Skin epidermis (tissue), 12 donors: ENCODE measurements around the gene CSTF3.
"Not testable (repeated sequence)": the region's sequence is repeated elsewhere in the genome, so short reads cannot be mapped to it uniquely, and the experiment has no call there.

ENCODE experiments used
- H3K27ac ChIP-seq, 21 experiments: fragments of 200-600 bp; sonication (generic) in 11 of 21; one replicate each; pipeline ENCODE4 v1.5.0; 2020; ENCODE audit warnings: mild to moderate bottlenecking in 3 of 21, inconsistent platforms in 2 of 21, moderate library complexity in 2 of 21
- H3K4me3 ChIP-seq, 7 experiments: fragments of 200-600 bp; sonication (generic) in 2 of 7; one replicate each; pipeline ENCODE4 v1.5.0; 2020; ENCODE audit warnings: inconsistent platforms in 2 of 7, mild to moderate bottlenecking in 2 of 7, moderate library complexity in 1 of 7

Gene CSTF3

DNA sequence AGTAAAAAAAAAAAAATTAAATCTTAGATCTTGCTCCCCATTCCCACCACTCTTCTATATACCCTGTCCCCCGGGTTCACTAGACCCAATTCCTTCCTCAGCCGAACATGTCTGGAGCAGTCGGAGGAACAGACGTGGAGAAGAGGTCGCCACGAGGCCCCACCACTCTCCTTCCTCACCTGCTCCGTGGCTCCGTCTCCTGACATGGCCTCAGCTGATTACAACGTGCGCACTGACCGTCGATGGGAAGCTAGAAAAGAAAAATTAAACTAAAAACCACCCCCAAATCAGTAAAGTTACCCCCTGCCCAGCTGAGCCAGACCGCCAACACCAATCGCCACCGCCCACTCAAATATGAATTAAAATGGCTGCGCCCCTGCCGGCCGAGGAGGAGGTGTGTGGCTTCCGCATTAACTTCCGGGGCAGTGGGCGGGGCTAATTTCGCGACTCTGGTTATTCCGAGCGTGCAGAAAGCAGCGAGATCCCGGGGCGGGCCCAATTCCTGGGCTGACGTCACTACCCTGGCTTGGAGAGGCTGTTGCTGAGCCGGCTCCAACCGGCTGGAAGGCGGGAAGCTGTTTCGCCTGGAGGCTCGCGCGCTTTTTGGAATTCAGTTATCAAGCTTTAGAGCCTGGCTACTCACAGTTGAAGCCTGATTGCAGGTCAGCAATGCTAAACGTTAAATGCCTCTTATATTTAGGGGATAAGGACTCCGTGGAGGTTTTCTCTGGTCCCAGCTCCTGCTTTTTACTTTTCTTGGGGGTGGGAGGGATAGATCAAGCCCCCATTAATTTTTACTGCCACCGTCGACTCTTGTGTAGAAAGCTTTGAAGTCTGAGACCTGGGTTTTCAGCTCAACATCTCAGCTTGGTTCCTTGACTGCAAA, at the start of gene CSTF3:
Gene CSTF3 (minus strand): TSS at position 361 of the 886 bp plus-strand sequence. CDS start 155 bp downstream, at position 206.
- H3K4me3 ChIP-seq = peak within 1 kb of the TSS; percentile 60 to 90 (median 79)
- H3K27ac ChIP-seq = peak within 1 kb of the TSS; percentile 45 to 92 (median 84)

DNA sequence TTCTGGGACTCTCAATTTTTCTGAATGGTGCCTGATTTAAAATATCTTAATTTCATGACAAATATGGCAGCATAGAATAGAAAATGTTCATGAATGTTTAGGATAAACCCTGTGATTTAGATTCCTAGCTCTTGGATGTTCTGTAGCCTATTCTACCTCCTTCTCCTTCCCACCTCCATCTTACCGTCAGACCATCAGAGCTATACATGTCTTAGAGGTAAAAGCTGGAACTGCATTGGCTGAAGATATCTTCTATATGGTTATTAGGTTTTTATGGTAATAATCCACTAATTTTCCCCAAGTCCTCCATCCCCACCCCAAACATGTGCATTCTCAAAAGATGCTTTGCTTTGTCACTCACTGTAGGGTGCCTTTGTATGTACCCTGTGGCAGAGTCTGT, 46.9 kb upstream of the CSTF3 start:
- H3K4me3 ChIP-seq = no peak overlapping the region
- no peak overlapping the region for H3K27ac ChIP-seq

DNA sequence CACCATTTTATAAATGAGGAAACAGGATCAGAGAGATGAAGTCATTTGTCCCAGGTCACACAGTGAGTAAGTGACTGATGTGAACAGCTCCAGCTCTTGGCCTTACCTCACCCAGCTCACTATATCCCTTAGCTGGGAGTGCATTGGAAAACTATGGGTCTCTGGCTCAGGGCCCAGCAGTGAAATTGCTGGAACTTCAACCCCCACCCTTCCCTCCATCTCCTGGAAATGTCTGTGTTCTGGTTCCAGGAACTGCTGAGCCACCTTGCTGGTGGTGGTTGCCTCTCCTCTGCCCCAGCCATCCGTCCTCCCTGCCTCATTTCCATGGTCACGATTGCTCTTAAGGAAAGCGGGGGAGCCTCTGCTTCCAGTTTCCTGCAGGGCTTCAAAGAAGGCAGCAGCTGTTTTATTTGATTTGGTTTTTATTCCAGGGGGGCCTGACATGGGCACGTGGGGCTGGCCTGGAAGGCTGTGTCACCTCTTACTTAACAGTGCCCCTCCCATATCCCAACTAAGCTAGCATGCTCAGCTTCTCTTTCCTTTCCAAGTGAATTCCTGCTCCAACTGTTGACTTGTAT, 46.2 kb upstream of the CSTF3 start:
- no peak overlapping the region for H3K27ac ChIP-seq
- H3K4me3 ChIP-seq = no peak overlapping the region

DNA sequence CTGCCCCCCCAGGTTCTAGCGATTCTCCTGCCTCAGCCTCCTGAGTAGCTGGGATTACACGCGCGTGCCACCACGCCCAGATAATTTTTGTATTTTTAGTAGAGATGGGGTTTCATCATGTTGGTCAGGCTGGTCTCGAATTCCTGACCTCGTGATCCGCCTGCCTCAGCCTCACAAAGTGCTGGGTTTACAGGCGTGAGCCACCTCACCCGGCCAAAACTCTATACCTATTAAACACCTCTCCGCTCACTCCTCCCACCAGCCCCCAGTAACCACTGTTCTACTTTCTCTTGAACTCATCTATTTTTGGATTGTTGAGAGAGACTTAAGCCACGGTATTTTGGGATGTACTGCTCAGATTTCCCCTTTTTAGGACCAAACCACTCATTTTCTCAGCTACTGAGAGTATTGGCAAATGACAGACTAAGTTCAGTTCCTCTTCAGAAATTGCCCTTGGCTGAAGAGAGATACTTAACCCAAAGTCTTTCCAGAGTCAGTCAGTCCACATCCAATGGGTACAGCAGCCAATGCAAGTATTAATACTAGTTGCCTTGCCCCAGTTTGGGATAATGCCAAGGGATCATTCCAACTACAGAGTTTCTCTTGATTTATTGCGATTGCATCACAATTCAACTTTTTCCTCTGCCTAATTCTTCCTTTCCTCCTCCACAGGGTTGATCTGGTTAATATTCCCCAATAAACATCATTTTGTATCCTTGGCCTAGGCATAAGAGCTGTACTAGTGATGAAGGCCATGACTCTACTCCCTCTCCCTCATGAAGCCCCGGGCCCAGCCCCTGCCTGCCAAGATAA, 36.8 kb upstream of the CSTF3 start:
- Histone ChIP-seq H3K27ac (no peak overlapping the region), H3K4me3 (no peak overlapping the region)

DNA sequence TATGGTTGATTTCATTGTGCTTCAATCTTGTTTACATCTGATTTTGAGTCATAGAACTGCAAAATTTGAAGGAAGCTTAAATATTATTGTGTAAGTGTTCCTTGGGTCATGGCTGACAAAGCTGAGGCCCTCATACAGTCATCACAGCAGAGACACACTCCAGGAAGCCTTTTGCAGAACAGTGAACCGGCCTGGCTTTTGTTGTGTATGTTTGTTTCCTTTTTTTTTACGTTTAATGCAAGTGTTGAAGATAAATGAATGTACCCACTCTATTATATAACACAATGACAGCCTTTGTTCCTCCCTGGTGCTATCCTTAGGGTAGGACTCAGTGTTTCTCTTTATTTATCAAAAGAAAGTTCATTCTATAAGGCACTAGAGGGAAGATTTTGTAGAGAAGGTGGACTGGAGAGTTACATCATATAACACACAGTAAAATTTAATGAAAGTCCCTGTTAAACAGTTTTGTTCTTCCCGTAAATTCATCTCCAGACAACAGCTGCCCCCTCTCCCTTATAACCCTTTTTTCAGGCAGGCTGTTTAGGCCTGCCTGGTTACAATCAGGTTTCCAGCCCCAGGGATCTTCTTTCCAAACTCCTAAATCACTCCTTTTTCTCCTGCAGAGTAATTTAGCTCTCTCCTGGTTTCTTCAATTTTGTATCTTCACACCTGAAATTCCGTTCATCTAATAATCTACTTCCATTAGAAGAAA, 34.3 kb upstream of the CSTF3 start:
- H3K4me3 ChIP-seq = no peak overlapping the region
- H3K27ac ChIP-seq = no peak overlapping the region

DNA sequence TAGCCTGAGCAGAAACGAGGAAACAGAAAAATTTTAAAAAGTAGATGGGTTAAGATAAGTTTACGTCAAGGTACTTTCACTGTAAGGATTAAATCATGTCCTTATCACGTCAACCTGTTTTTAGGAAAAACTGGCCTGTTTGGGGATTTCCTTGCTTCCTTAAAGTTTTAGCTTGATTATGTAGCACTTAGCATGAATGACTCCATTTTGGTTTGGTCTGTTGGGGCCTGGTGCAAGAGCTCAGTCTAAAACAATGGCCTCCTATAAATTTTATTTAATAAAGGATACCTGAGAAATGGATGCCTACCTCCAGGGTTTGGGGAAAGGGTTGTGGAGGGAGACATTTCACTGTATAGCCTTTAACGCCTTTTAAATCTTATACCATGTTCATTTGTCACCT, 33.2 kb upstream of the CSTF3 start:
- H3K4me3 ChIP-seq = no peak overlapping the region
- no peak overlapping the region for H3K27ac ChIP-seq

DNA sequence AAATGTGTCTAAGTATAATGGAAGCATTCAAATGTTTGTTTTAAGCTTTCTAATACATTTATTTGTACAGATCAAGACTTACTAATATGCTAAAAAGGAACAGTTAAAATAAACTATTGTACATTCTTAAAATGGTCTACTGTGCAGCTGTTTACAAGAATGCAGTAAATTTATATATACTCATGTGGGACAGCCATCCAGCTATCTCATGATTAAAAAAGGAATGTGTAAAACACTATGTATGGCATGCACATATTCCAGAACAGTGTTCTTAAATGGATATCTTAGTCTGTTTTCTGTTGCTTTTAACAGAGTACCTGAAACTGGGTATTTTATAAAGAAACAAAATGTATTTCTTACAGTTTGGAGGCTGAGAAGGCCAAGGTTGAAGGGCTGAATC, 30.2 kb upstream of the CSTF3 start:
- H3K4me3 ChIP-seq = no peak overlapping the region
- no peak overlapping the region for H3K27ac ChIP-seq

DNA sequence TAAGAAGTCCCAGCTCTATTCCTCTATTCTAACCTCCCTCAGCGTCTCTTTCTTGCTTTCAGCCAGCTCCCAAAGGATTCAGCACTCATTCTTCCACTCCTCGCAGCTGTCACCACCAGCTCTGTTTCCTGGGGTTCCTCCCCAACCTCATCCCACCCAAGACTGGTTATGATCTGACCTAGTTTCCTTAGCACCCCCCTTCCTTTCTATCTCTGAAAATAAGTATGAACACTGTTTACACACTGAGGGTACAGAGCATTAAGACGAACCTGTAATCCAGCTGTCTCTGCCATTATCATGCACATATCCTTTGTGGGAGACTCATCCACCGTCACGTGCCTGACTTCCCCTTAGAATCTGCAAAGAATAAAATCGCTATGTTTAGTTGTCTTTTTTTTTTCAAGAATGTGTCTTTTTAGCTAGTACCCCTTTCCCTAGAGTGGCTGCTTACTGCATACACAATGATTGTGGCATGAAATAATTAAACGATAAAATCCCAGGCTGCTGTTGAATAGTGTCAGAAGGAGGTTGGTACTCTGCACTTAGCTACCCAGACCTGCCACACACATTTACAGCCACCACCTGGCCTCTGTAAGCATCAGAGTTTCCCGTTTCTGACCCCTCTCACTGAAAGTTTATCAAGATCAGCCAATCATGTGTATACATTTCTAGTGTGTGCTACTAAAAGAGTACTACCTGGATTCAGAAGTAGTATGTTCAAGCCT, 26.9 kb upstream of the CSTF3 start:
- Histone ChIP-seq H3K27ac (no peak overlapping the region), H3K4me3 (no peak overlapping the region)

DNA sequence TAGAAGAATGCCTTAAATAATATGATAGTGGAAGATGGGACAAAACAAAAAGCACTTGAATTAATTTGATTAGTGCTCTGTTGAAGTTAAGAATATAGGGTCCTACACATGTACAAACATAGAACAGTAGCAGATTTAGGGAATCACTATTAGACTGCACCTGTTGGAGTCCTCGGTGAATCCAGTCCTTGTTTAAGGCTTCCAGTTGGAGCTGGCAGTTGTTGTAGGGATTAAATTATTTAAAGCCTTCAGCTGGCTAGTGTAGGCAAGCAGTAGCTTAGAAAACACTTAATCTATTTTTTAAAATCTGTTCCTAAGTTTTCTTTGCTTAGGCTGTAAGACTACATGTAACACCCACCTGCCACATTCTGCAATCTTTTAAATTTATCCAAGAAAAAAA, 24.5 kb upstream of the CSTF3 start:
- Histone ChIP-seq H3K27ac (no peak overlapping the region), H3K4me3 (no peak overlapping the region)

DNA sequence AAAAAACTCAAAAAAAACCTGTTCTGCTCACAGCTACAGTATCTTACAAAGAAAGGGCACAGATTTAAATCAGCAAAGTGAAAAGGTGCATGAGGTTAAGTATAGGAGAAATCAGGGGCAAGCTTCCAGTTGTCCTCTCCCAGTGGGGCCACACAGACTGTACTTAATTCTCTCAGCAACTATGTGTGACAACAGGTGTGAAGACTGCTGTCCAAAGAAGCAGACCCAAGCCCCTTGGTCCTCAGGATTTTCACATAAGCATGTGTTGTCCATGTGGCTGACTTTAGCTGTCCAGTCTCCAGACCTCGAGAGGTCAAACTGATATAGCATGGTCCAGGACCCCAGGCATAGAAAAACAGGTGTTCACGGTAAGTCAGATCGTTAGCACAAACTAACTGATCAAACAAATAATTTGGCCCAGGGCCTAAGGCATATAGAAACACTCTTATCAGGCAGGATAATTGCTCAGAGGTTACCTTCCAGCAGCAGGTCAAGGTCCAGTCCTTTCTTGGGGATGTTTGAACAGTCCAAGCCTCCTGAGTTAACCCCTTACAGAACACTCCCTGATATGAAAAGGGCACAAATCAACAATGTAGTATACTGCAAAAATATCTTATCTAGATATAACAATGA, 21.1 kb upstream of the CSTF3 start:
- no peak overlapping the region for H3K4me3 ChIP-seq
- H3K27ac ChIP-seq = no peak overlapping the region

DNA sequence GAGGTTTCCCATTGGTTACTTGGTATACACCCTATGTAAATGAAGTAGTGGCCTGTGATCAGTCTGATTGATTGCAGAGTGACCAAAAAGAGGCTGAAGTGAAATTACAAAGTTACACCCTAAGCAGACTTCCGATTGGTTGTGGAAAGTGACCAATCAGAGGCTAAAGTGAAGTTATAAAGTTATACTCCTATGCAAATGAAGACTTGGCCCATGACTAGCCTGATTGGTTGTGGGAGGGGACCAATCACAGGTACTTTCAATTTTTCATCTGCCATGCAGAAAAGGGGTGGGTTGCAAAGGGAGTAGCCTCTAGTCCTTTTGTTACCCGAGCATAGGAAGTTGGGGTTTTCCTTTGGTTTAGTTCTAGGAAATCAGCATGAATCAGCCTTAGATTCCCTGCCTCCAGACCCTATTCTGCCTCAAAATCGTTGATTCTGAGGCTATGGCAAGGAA, 18.1 kb upstream of the CSTF3 start:
- no peak overlapping the region for H3K27ac ChIP-seq
- no peak overlapping the region for H3K4me3 ChIP-seq

DNA sequence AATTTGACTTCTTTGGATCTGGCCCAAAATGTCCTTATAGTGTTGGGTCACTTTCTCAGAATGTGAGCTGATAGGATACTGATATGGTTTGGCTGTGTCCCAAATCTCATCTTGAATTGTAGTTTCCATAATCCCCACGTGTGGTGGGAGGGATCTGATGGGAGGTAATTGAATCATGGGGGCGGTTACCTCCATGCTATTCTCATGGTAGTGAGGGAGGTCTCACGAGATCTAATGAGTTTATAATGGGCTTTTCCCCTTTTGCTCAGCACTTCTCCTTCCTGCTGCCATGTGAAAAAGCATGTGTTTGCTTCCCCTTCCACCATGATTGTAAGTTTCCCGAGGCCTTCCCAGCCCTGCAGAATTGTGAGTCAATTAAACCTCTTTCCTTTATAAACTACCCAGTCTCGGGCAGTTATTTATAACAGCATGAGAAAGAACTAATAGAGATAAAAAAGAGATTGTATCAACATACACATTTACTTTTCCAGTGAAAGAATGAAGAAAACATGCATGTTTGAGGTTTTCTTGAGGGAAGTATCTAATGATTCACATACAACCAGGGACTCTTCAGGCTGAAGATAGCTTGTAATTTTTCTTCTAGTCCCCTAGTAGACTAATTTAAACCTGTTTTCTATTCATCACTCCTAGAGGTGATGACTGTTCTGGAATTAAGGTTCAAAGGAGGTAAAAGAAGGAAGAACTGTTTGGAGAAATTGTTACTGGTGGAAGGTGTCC, 17.3 kb upstream of the CSTF3 start:
- no peak overlapping the region for H3K4me3 ChIP-seq
- no peak overlapping the region for H3K27ac ChIP-seq

DNA sequence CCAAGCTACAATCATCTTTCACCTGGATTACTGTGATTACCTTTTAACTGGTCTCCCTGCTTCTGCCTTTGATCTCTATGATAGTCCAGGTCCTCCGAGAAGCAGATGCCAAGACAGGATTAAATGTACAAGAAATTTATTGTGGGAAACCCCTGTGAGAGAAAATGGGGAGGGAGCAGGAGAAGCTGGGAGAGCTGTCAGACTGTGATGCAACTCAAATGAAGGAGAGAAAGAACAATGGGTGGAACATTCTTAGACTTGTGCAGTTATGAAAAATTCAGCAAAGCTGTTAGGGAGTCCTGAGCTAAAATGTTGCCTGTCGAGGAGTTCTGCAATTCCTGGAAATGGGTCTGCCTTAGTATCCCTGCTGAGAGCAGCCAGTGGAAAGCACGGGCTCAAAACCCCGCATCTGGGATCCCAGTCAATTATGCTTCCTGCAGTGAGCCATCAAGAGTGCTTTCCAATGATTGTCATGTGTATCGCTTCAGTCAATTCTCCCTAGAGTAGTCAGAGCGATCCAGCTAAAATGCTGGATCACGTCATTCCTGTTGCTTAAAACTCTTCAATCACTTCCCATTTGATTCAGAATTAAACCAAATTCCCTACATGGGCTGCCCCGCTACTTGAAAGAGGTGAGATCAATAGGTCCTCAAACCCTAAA, 16.5 kb upstream of the CSTF3 start:
- no peak overlapping the region for H3K4me3 ChIP-seq
- H3K27ac ChIP-seq = no peak overlapping the region

DNA sequence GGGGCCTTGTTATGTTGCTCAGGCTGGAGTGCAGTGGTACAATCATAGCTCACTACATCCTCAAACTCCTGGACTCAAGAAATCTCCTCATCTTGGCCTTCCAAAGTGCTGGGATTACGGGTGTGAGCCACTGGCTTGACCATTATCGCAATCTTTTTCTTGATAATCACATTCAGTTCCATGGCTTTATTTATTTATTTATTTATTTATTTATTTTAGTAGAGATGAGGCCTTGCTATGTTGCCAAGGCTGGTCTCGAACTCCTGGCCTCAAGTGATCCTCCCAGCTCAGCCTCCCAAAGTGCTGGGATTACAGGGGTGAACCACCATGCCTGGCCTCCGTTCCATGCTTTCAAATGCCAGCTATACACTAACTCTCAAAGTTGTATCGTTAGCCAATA, 15.5 kb upstream of the CSTF3 start:
- not testable (repeated sequence) for H3K27ac ChIP-seq, H3K4me3 ChIP-seq

DNA sequence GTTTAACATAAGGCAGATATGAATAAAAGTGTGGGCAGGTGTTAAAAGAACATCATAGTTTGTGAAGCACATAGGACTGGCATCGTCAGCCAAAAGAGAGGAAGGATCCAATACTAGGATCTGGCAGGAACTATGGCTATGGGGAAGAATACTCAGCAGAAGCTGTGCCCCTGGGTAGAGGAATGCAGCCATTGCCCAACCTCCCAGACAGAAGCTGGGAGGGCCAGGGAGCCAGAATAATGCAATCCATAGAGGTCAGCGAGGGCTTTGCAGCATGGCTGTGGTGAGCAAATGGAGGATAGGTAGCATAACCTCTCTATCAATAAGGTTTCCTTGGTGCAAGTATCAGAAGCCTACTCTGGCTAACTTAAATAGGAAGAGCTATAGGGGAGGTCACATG, 11.7 kb upstream of the CSTF3 start:
- no peak overlapping the region for H3K27ac ChIP-seq

DNA sequence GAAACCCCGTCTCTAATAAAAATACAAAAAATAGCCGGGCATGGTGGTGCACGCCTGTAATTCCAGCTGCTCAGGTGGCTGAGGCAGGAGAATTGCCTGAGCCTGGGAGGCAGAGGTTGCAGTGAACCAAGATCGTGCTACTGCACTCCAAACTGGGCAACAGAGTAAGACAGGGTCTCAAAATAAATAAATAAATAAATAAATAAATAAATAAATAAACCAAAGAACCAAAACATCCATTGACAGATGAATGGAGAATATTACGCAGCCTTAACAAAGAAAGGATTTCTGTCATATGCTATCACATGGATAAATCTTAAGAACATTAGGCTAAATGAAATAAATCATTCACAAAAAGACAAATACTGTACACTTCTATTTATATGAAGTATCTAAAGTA, 11.1 kb upstream of the CSTF3 start:
- no peak overlapping the region for H3K27ac ChIP-seq
- H3K4me3 ChIP-seq = no peak overlapping the region

More for the DNA sequence above, 11.7 kb upstream of the CSTF3 start:
- H3K4me3 ChIP-seq = no peak overlapping the region

DNA sequence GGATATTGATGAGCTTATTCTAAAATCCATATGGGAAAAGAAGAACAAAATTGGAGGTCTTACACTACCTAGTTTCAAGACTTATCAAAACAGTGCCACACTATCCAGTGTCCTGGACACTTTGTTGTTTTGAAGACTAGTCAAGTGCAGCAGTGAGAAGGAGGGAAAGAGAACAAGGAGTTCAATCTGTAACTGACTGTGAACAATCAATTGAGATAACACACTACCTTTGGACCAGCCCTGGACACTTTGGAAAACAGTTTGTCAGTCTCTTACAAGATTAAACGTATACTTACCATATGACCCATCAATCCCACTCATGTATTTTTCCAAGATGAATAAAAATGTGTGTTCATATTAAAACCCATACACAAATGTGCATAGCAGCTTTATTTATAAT, 10.0 kb upstream of the CSTF3 start:
- no peak overlapping the region for H3K4me3 ChIP-seq
- H3K27ac ChIP-seq = no peak overlapping the region
